ENCODE measurements around the gene ZNF800.

DNA sequence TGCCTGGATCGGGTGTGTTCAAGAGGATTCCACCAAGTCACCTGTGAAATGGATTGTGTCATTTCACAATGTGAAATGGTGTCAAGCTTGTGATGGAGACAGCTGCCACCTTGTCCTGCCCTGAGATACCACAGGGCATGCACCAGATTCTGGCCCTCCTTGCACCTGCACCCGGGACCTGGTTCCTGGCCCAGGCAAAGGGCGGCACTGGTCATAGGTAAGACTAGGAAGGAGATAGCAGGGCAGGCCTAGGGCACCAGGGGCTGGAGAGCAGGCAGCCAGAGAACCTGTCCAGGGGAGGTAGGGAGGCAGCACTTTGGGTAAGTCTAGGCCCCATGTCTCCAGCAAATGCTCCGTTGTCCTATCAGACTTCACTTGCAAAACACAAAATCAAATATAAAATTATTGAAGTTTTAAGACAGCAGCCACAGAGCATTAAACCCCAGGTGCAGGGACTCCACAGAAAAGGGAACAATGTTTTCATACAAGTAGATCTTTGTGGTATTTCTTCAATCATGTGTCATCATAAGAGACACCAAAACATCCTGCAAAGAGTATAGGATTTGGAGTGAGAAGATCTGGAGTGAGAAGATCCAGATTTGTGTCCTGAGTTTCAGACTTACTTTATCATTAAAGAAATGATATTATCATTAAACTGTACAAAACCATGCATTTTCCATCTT, 22.7 kb upstream of the ZNF800 start:
- TF ChIP-seq, protein P1, sequence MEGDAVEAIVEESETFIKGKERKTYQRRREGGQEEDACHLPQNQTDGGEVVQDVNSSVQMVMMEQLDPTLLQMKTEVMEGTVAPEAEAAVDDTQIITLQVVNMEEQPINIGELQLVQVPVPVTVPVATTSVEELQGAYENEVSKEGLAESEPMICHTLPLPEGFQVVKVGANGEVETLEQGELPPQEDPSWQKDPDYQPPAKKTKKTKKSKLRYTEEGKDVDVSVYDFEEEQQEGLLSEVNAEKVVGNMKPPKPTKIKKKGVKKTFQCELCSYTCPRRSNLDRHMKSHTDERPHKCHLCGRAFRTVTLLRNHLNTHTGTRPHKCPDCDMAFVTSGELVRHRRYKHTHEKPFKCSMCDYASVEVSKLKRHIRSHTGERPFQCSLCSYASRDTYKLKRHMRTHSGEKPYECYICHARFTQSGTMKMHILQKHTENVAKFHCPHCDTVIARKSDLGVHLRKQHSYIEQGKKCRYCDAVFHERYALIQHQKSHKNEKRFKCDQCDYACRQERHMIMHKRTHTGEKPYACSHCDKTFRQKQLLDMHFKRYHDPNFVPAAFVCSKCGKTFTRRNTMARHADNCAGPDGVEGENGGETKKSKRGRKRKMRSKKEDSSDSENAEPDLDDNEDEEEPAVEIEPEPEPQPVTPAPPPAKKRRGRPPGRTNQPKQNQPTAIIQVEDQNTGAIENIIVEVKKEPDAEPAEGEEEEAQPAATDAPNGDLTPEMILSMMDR (conservative IDR thresholded peaks at IDR 0.05), result no peak
- no peak for TF ChIP-seq EZH2 (IDR thresholded peaks at IDR 0.05; ENCODE audit: low read depth)

All from PC-9 (cell line).